ENCODE data around the gene PIP4K2B. TPM values are rescaled to one million over a fixed set of nuclear protein-coding genes. Genes with fewer than 3 reads are reported as not detected.

The PIP4K2B gene
- total and polyA plus RNA-seq, 9 of the 15 experiments (the other 6 are each of a cell fraction or from before 2014, with no cell fraction given), result 3.7 to 29.9 (median 23.0) TPM

DNA sequence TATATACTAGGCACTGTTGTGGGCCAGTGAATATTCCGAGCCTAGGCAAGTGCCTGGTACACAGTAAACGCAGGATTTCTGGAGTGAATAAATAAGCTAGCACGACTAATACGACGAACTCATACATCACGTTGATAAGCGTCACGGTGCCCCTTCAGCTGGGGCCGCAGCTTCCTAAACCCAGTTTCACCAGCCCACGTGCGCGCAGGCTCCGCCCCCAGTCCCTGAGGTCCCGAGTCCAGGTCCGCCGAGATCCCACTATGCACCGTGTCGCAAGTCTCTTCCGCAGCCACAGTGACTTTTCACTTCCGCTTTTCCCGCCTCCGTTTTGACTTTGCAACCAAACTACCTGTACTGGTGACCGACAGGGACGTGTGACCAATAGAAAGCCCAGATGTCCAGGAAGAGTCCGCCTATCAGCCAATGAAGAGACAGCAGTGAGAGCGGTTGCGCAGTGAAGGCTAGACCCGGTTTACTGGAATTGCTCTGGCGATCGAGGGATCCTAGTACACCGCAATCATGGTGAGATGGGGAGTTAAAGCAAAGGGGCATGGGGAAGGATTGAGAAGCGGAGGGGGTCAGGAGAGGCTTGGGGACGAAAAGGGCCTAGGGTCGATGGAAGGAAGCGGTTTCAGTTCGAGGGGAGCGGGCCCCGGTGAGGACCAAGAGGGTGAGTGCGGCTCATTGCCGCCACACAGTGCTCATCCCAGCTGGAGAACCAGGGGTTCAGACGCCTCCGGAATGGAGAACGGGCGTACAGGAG, 46.9 kb downstream of the PIP4K2B start, which contains the start of gene PSMB3 (continued):
- TF ChIP-seq MGA (IDR thresholded peaks at IDR 0.05) (peak; percentile 69), MAX (CRISPR knock-in tag; IDR thresholded peaks at IDR 0.05) (peak; percentile 94), ZNF449 (CRISPR knock-in tag; IDR thresholded peaks at IDR 0.05) (no peak), KAT8 (IDR thresholded peaks at IDR 0.05; ENCODE audit: low read depth) (no peak), ZNF3 (CRISPR knock-in tag; IDR thresholded peaks at IDR 0.05) (no peak), PHF8 (IDR thresholded peaks at IDR 0.05; ENCODE audit: borderline replicate concordance, low read length) (peak; percentile 68; the same call in 1 of the 2 replicates), THRB (CRISPR knock-in tag; conservative IDR thresholded peaks at IDR 0.05) (peak; percentile 86; the same call in 1 of the 2 replicates), ZC3H8 (IDR thresholded peaks at IDR 0.05) (no peak), ELF2 (CRISPR knock-in tag; IDR thresholded peaks at IDR 0.05) (peak; percentile 96), ESRRA (IDR thresholded peaks at IDR 0.05; ENCODE audit: borderline replicate concordance, low read depth) (peak; percentile 61; the same call in 1 of the 2 replicates), CBX5 (IDR thresholded peaks at IDR 0.05; ENCODE audit: borderline replicate concordance, low read depth) (no peak), MEIS2 (IDR thresholded peaks at IDR 0.05; ENCODE audit: partially characterized antibody) (peak; percentile 47), GABPA (tag; conservative IDR thresholded peaks at IDR 0.05; ENCODE audit: low read depth) (peak; percentile 95)
